Neural cell (in vitro differentiated cells): ENCODE data around the gene SPC24. TPM values are rescaled to one million over a fixed set of nuclear protein-coding genes. Genes with fewer than 3 reads are reported as not detected.

Experiments
- H2AFZ ChIP-seq: fragments of 200-600, 300-800 bp; sonication (generic), shearing (Covaris generic); 2 replicates; pipeline ENCODE4 v1.6.0; 2014; ENCODE audit warnings: low read depth, mild to moderate bottlenecking, antibody characterized with exemption, low read length, moderate library complexity
- H3F3A ChIP-seq: fragments of 200-600 bp; shearing (Covaris generic); 2 replicates; pipeline ENCODE4 v1.6.1; 2016; ENCODE audit warnings: mild to moderate bottlenecking, moderate library complexity, mixed read lengths, antibody characterized with exemption, low read length; ENCODE audit not compliant: insufficient read depth, poor library complexity, severe bottlenecking
- H3K27ac ChIP-seq: fragments of 200-600, 300-800 bp; sonication (generic), shearing (Covaris generic); 2 replicates; pipeline ENCODE4 v1.5.1; 2014; ENCODE audit warnings: mild to moderate bottlenecking, low read length, moderate library complexity
- H3K27me3 ChIP-seq: fragments of 300-800, 200-600 bp; sonication (generic), shearing (Covaris generic); 2 replicates; pipeline ENCODE4 v1.6.0; 2014; ENCODE audit warnings: mild to moderate bottlenecking, low read depth, low read length, moderate library complexity; ENCODE audit not compliant: insufficient read depth
- H3K36me3 ChIP-seq: fragments of 300-800, 200-600 bp; sonication (generic), shearing (Covaris generic); 2 replicates; pipeline ENCODE4 v1.5.1; 2014; ENCODE audit warnings: mild to moderate bottlenecking, antibody characterized with exemption, low read length, moderate library complexity; ENCODE audit not compliant: insufficient read depth
- H3K4me2 ChIP-seq: fragments of 300-800, 200-600 bp; sonication (generic), shearing (Covaris generic); 2 replicates; pipeline ENCODE4 v1.6.0; 2014; ENCODE audit warnings: mild to moderate bottlenecking, low read length
- H3K4me3 ChIP-seq: fragments of 300-800, 200-600 bp; sonication (generic), shearing (Covaris generic); 2 replicates; pipeline ENCODE4 v1.5.1; 2014; ENCODE audit warnings: mild to moderate bottlenecking, low read length, moderate library complexity
- H3K79me2 ChIP-seq: fragments of 200-600 bp; shearing (Covaris generic); replicated peaks from 2 replicates; pipeline ENCODE4 v1.6.0; 2014; ENCODE audit warnings: mild to moderate bottlenecking, low read length, moderate library complexity; ENCODE audit not compliant: insufficient read depth
- H3K9ac ChIP-seq: fragments of 300-800, 200-600 bp; sonication (generic), shearing (Covaris generic); 2 replicates; pipeline ENCODE4 v1.6.1; 2016; ENCODE audit warnings: mild to moderate bottlenecking, low read length, mixed read lengths
- H3K9me2 ChIP-seq: fragments of 200-600 bp; shearing (Covaris generic); 2 replicates; pipeline ENCODE4 v1.6.1; 2016; ENCODE audit warnings: mild to moderate bottlenecking, low read length, mixed read lengths; ENCODE audit not compliant: insufficient read depth
- H3K9me3 ChIP-seq: fragments of 200-600, 300-800 bp; sonication (generic), shearing (Covaris generic); 2 replicates; pipeline ENCODE4 v1.6.1; 2016; ENCODE audit warnings: mild to moderate bottlenecking, mixed run types, low read length, moderate library complexity, mixed read lengths
- H4K20me1 ChIP-seq: fragments of 200-600 bp; shearing (Covaris generic); 2 replicates; pipeline ENCODE4 v1.6.1; 2016; ENCODE audit warnings: mild to moderate bottlenecking, mixed run types; ENCODE audit not compliant: insufficient read depth
- CTCF ChIP-seq: fragments of 450-650 bp; IDR thresholded peaks from 2 replicates; pipeline ENCODE4 v1.5.1; 2014; ENCODE audit warnings: antibody characterized with exemption, mild to moderate bottlenecking, moderate library complexity; ENCODE audit not compliant: poor library complexity, severe bottlenecking
- EP300 ChIP-seq: fragments of 450-650 bp; conservative IDR thresholded peaks from 2 replicates; pipeline ENCODE4 v1.6.1; 2014; ENCODE audit warnings: antibody characterized with exemption, mild to moderate bottlenecking, moderate library complexity; ENCODE audit not compliant: poor library complexity, severe bottlenecking
- EZH2 ChIP-seq: fragments of 200-600, 300-800 bp; shearing (Covaris generic), sonication (generic); IDR thresholded peaks from 2 replicates; pipeline ENCODE4 v1.6.1; 2014; ENCODE audit warnings: antibody characterized with exemption, low read length, borderline replicate concordance, mild to moderate bottlenecking; ENCODE audit not compliant: insufficient read depth, poor library complexity, severe bottlenecking
- MXI1 ChIP-seq: fragments of 450-650 bp; conservative IDR thresholded peaks from 2 replicates; pipeline ENCODE4 v1.6.1; 2014; ENCODE audit warnings: antibody characterized with exemption, mild to moderate bottlenecking; ENCODE audit not compliant: poor library complexity, severe bottlenecking
- POLR2AphosphoS5 ChIP-seq: IDR thresholded peaks from 2 replicates; pipeline ENCODE4 v1.6.1; 2012
- RAD21 ChIP-seq: fragments of 450-650 bp; conservative IDR thresholded peaks from 2 replicates; pipeline ENCODE4 v1.6.1; 2014; ENCODE audit warnings: antibody characterized with exemption, mild to moderate bottlenecking, moderate library complexity
- REST ChIP-seq: IDR thresholded peaks from 2 replicates; pipeline ENCODE4 v1.6.1; 2012; ENCODE audit warnings: borderline replicate concordance
- SMC3 ChIP-seq: fragments of 450-650 bp; conservative IDR thresholded peaks from 2 replicates; pipeline ENCODE4 v1.6.1; 2014; ENCODE audit warnings: antibody characterized with exemption, mild to moderate bottlenecking, moderate library complexity; ENCODE audit not compliant: poor library complexity
- TAF1 ChIP-seq: IDR thresholded peaks from 2 replicates; pipeline ENCODE4 v1.6.1; 2012; ENCODE audit warnings: low read depth
- polyA plus RNA-seq: library from polyadenylated mRNA; depleted of rRNA; stranded (reverse); fragments of >200 nt; gene quantifications from 2 replicates; pipeline ENCODE4 v1.2.3, GENCODE V29; 2014

Gene SPC24
- polyA plus RNA-seq, 1 donor from 2014 or later: 0.40 TPM

GRCh38 chr19:11100049-11100448, 55.5 kb downstream of the SPC24 start:
- no peaks in the 10 kb centered on the region for H3K27me3 ChIP-seq
- H3K36me3 ChIP-seq: no peaks in the 10 kb centered on the region
- H3K9me2 ChIP-seq: no peaks in the 10 kb centered on the region
- H3K9me3 ChIP-seq: no peaks in the 10 kb centered on the region
- no peak overlapping the region for H3K4me3 ChIP-seq
- no peak overlapping the region for H2AFZ ChIP-seq
- H3K9ac ChIP-seq: no peak overlapping the region
- H3F3A ChIP-seq: no peaks in the 10 kb centered on the region
- no peak overlapping the region for H3K4me2 ChIP-seq
- no peak overlapping the region for H3K27ac ChIP-seq
- H3K79me2 ChIP-seq: peaks cover 58% of the 10 kb centered on the region
- no peak for TF ChIP-seq MXI1
- no peak for TF ChIP-seq POLR2AphosphoS5
- TF ChIP-seq REST: no peak
- H4K20me1 ChIP-seq: no peaks in the 10 kb centered on the region

- Histone ChIP-seq H4K20me1 (no peaks in the 10 kb centered on the region), H3K79me2 (peaks cover 69% of the 10 kb centered on the region), H3K36me3 (no peaks in the 10 kb centered on the region), H3K27me3 (no peaks in the 10 kb centered on the region), H3K9ac (no peak overlapping the region), H3K4me3 (no peak overlapping the region), H3K9me2 (no peaks in the 10 kb centered on the region), H3F3A (no peaks in the 10 kb centered on the region), H3K27ac (no peak overlapping the region), H3K9me3 (no peaks in the 10 kb centered on the region), H2AFZ (no peak overlapping the region), H3K4me2 (no peak overlapping the region)
- TF ChIP-seq EP300 (no peak), RAD21 (no peak), EZH2 (no peak), SMC3 (no peak), REST (no peak), CTCF (no peak), POLR2AphosphoS5 (no peak), MXI1 (no peak), TAF1 (no peak)
Measured at GRCh38 chr19:11098861-11099260, 56.7 kb downstream of the SPC24 start.
